ENCODE results near the gene PPP1R8. TPM values are rescaled to one million over a fixed set of nuclear protein-coding genes. Genes with fewer than 3 reads are reported as not detected.

PPP1R8 gene
- total RNA-seq, result 10 to 100 TPM; 24.9 to 49.0 (median 37.9) TPM
- 10 to 100 TPM; 33.8 to 37.4 TPM for polyA plus RNA-seq
- long read RNA-seq, donor 1, partial matches to known transcripts, result 2 of 3 reads
- long read RNA-seq, donor 1, other reads (novel, unspliced or antisense), result 1 of 3 reads
- long read RNA-seq, donor 2, transcript PPP1R8-202 (7 exons, 2,344 nt), result major isoform, 12 of 12 reads
- long read RNA-seq, donor 2, partial matches to known transcripts, result 0 of 12 reads
- long read RNA-seq, donor 2, other reads (novel, unspliced or antisense), result 0 of 12 reads
- long read RNA-seq, donor 3, partial matches to known transcripts, result 0 of 1 reads
- long read RNA-seq, donor 3, other reads (novel, unspliced or antisense), result 1 of 1 reads

DNA sequence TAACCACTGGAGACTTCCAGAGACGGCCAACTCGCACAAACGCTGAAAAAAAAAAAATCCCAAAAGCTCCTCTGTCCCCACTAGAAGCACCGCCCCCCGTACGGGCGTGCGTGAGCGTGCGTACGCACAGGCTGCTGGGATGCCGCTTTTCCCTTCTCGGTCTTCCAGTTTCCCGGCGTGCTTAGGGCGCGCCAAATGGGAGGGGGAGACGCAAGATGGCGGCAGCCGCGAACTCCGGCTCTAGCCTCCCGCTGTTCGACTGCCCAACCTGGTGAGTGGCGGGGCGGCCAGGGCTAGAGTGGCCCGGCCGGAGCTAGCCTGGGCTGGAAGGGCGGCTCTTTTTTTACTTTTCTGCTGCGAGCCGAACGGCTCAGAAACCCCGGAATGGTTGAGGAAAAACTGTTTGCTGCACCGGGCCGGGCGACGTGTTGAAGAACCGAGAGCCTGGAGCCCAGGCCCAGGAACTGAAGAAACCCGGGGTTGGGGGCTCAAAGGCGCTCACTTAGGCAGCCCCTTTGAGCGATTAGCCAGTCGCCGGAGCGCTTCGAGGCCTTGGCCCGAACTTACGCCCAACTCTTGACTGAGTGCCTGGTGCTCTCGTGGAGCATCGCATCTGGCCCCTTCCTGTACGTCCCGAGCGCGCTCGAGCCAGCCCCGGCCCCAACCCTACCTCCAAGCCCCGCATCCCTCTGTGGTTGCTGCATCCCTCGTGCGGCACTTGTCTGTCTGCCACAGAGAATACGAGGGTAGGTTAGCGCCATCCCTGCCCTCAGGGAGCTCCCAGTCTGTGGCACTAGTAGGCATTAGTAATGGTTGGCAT lies at the start of gene PPP1R8:
PPP1R8 (plus strand) TSS at position 162 of the 820 bp plus-strand sequence; CDS start at position 216, 54 bp downstream.
- H3K27ac ChIP-seq, result peak within 1 kb of the TSS; percentile 51 to 68
- no peaks in the 10 kb centered on the region for H3K9me3 ChIP-seq
- no peaks in the 10 kb centered on the region for H3K36me3 ChIP-seq
- intact Hi-C loops (cut with DNase I), result no loop called here
- H3K4me1 ChIP-seq (ENCODE audit: insufficient read depth), result peaks cover 2% of the 10 kb centered on the region
- TF ChIP-seq CTCF (IDR thresholded peaks at IDR 0.05) (peak in 1 of 3 donors; percentile 11), POLR2A (IDR thresholded peaks at IDR 0.05) (peak; percentile 51), EP300 (IDR thresholded peaks at IDR 0.05) (no peak)
- no peaks in the 10 kb centered on the region for H3K27me3 ChIP-seq
- peak; percentile 89 to 94 (median 90) for DNase-seq
- peak within 1 kb of the TSS; percentile 63 for H3K4me3 ChIP-seq
- WGBS, 3 donors, result 0 to 1% (median 0%) methylated on average over 50 to 60 of the region's 60 CpGs

DNA sequence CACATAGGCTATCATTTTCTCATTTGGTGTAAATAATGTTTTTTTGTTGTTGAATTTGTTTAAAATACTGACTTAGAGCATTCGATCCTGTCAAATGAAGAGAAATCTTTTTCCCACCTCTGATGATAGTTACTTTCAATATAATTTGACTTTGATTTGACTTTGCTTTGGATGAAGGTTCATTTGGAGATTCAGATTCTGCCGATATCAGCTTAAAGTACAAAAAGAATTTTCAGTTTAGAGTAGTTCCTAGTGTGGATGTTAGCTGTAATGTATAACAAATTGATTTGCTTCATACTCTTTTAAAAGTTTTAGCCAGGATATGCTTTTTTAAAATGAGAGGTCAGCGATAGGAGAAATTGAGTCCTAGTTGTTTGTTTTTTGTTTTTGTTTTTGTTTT lies 47.6 kb upstream of the PPP1R8 start:
- Histone ChIP-seq H3K4me1 (ENCODE audit: insufficient read depth) (peaks cover 4% of the 10 kb centered on the region), H3K27ac (no peak overlapping the region), H3K9me3 (no peaks in the 10 kb centered on the region), H3K27me3 (no peaks in the 10 kb centered on the region), H3K36me3 (no peaks in the 10 kb centered on the region), H3K4me3 (no peak overlapping the region)
- TF ChIP-seq EP300 (IDR thresholded peaks at IDR 0.05) (no peak), POLR2A (IDR thresholded peaks at IDR 0.05) (no peak), CTCF (IDR thresholded peaks at IDR 0.05) (no peak)
- no peak for DNase-seq
- intact Hi-C loops (cut with DNase I), result no loop called here
- WGBS, 3 donors, result 89 to 93% (median 90%) methylated on average over 3 of the region's 3 CpGs

GRCh38 chr1:27784700-27785099 lies 45.9 kb upstream of the PPP1R8 start:
- WGBS, 3 donors, result 98 to 100% (median 100%) methylated on average over 1 of the region's 1 CpG
- Histone ChIP-seq H3K4me3 (no peak overlapping the region), H3K4me1 (ENCODE audit: insufficient read depth) (peaks cover 4% of the 10 kb centered on the region), H3K27ac (no peak overlapping the region), H3K36me3 (no peaks in the 10 kb centered on the region), H3K27me3 (no peaks in the 10 kb centered on the region), H3K9me3 (no peaks in the 10 kb centered on the region)
- no peak for DNase-seq
- TF ChIP-seq EP300 (IDR thresholded peaks at IDR 0.05), result no peak
- TF ChIP-seq POLR2A (IDR thresholded peaks at IDR 0.05), result no peak
- TF ChIP-seq CTCF (IDR thresholded peaks at IDR 0.05), result no peak
- intact Hi-C loops (cut with DNase I), result no loop called here

GRCh38 chr1:27785781-27786455 lies 44.7 kb upstream of the PPP1R8 start:
- TF ChIP-seq POLR2A (IDR thresholded peaks at IDR 0.05), result no peak
- no peak for TF ChIP-seq CTCF (IDR thresholded peaks at IDR 0.05)
- TF ChIP-seq EP300 (IDR thresholded peaks at IDR 0.05), result no peak
- Histone ChIP-seq H3K27me3 (no peaks in the 10 kb centered on the region), H3K4me1 (ENCODE audit: insufficient read depth) (peaks cover 4% of the 10 kb centered on the region), H3K4me3 (no peak overlapping the region), H3K27ac (no peak overlapping the region), H3K9me3 (no peaks in the 10 kb centered on the region), H3K36me3 (no peaks in the 10 kb centered on the region)
- DNase-seq, result no peak
- intact Hi-C loops (cut with DNase I), result no loop called here

Measured in ovary (tissue), 10 donors.